Stimulated activated CD4-positive, alpha-beta T cell treated with anti-CD3 and anti-CD28 coated beads, Interleukin-4, amount 100 ng/mL, for 1 hour (primary cell): ENCODE data around the gene UBAP2L.

Source experiments
- DNase-seq: peaks from one replicate; pipeline ENCODE4 v3.0.0-alpha.2; 2020

The UBAP2L gene

DNA sequence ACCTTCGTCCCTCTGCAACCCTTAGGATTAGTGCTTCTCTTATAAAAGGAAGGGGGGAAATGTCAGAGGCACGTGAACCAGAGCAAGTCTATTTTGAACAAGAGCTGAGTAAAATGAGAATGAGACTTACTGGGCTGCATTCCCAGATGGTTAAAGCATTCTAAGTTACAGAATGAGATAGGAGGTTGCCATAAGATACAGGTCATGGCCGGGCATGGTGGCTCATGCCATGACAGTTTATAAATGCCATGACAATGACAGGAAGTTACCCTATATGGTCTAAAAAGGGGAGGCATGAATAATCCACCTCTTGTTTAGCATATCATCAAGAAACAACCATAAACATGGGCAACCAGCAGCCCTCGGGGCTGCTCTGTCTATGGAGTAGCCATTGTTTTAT, 97.6 kb downstream of the UBAP2L start:
- DNase-seq: no peak
